Stimulated activated naive CD8-positive, alpha-beta T cell treated with anti-CD3 and anti-CD28 coated beads, Interleukin-15, Interleukin-2, amounts not matched to agents 100 ng/mL and 50 ng/mL, for 24 hours (primary cell): ENCODE measurements around the gene DEAF1.

Experiments
- H3K27ac Mint-ChIP-seq: one replicate; pipeline ENCODE4 v1.8.0; 2021; ENCODE audit warnings: mild to moderate bottlenecking, mixed read lengths
- H3K27me3 Mint-ChIP-seq: one replicate; pipeline ENCODE4 v1.8.0; 2021; ENCODE audit warnings: mixed read lengths
- H3K36me3 Mint-ChIP-seq: one replicate; pipeline ENCODE4 v1.8.0; 2021; ENCODE audit warnings: low read depth, mixed read lengths
- H3K4me1 Mint-ChIP-seq: one replicate; pipeline ENCODE4 v1.8.0; 2021; ENCODE audit warnings: low read depth, mixed read lengths
- H3K4me3 Mint-ChIP-seq: one replicate; pipeline ENCODE4 v1.8.0; 2021; ENCODE audit warnings: mild to moderate bottlenecking, mixed read lengths
- H3K9me3 Mint-ChIP-seq: one replicate; pipeline ENCODE4 v1.8.0; 2021; ENCODE audit warnings: mixed read lengths

DEAF1 gene

GRCh38 chr11:724778-725386 is 29.9 kb upstream of the DEAF1 start:
- peak overlapping the region; percentile 49 for H3K4me3 Mint-ChIP-seq
- peaks cover 10% of the 10 kb centered on the region for H3K27me3 Mint-ChIP-seq
- H3K36me3 Mint-ChIP-seq: no peaks in the 10 kb centered on the region
- peak overlapping the region; percentile 40 for H3K27ac Mint-ChIP-seq
- no peaks in the 10 kb centered on the region for H3K9me3 Mint-ChIP-seq
- H3K4me1 Mint-ChIP-seq: peaks cover 23% of the 10 kb centered on the region

- Mint-ChIP-seq H3K27ac (no peak overlapping the region), H3K4me1 (peaks cover 23% of the 10 kb centered on the region), H3K4me3 (peak overlapping the region; percentile 5), H3K36me3 (no peaks in the 10 kb centered on the region), H3K9me3 (no peaks in the 10 kb centered on the region), H3K27me3 (peaks cover 16% of the 10 kb centered on the region)
Observed at GRCh38 chr11:724049-724777, 29.2 kb upstream of the DEAF1 start.

GRCh38 chr11:723120-723883 is 28.3 kb upstream of the DEAF1 start:
- Mint-ChIP-seq H3K4me1 (peaks cover 23% of the 10 kb centered on the region), H3K9me3 (no peaks in the 10 kb centered on the region), H3K27me3 (peaks cover 18% of the 10 kb centered on the region), H3K36me3 (no peaks in the 10 kb centered on the region), H3K27ac (no peak overlapping the region), H3K4me3 (no peak overlapping the region)

- H3K27me3 Mint-ChIP-seq: peaks cover 18% of the 10 kb centered on the region
- H3K27ac Mint-ChIP-seq: no peak overlapping the region
- peaks cover 23% of the 10 kb centered on the region for H3K4me1 Mint-ChIP-seq
- no peak overlapping the region for H3K4me3 Mint-ChIP-seq
- H3K9me3 Mint-ChIP-seq: no peaks in the 10 kb centered on the region
- H3K36me3 Mint-ChIP-seq: no peaks in the 10 kb centered on the region
Observed at GRCh38 chr11:722346-722811, 27.4 kb upstream of the DEAF1 start.

GRCh38 chr11:721741-722345 is 26.8 kb upstream of the DEAF1 start:
- Mint-ChIP-seq H3K27ac (no peak overlapping the region), H3K27me3 (peaks cover 18% of the 10 kb centered on the region), H3K4me1 (peaks cover 22% of the 10 kb centered on the region), H3K4me3 (peak overlapping the region; percentile 52), H3K9me3 (no peaks in the 10 kb centered on the region), H3K36me3 (no peaks in the 10 kb centered on the region)

- Mint-ChIP-seq H3K4me1 (peaks cover 18% of the 10 kb centered on the region), H3K9me3 (no peaks in the 10 kb centered on the region), H3K36me3 (no peaks in the 10 kb centered on the region), H3K4me3 (peak overlapping the region; percentile 52), H3K27me3 (peaks cover 18% of the 10 kb centered on the region), H3K27ac (no peak overlapping the region)
Observed at GRCh38 chr11:721247-721740, 26.3 kb upstream of the DEAF1 start.

GRCh38 chr11:720642-721246 is 25.7 kb upstream of the DEAF1 start:
- H3K4me3 Mint-ChIP-seq: no peak overlapping the region
- H3K9me3 Mint-ChIP-seq: no peaks in the 10 kb centered on the region
- no peaks in the 10 kb centered on the region for H3K36me3 Mint-ChIP-seq
- H3K27me3 Mint-ChIP-seq: peaks cover 18% of the 10 kb centered on the region
- no peak overlapping the region for H3K27ac Mint-ChIP-seq
- H3K4me1 Mint-ChIP-seq: peaks cover 18% of the 10 kb centered on the region

GRCh38 chr11:720017-720641 is 25.1 kb upstream of the DEAF1 start:
- Mint-ChIP-seq H3K36me3 (no peaks in the 10 kb centered on the region), H3K4me1 (peaks cover 18% of the 10 kb centered on the region), H3K9me3 (no peaks in the 10 kb centered on the region), H3K27ac (no peak overlapping the region), H3K27me3 (peaks cover 15% of the 10 kb centered on the region), H3K4me3 (no peak overlapping the region)

- no peaks in the 10 kb centered on the region for H3K9me3 Mint-ChIP-seq
Observed at GRCh38 chr11:719214-720016, 24.4 kb upstream of the DEAF1 start.

GRCh38 chr11:714436-714835 is 19.4 kb upstream of the DEAF1 start:
- H3K4me3 Mint-ChIP-seq: no peak overlapping the region
- H3K27ac Mint-ChIP-seq: no peak overlapping the region
- H3K4me1 Mint-ChIP-seq: no peaks in the 10 kb centered on the region
- peaks cover 19% of the 10 kb centered on the region for H3K27me3 Mint-ChIP-seq
- no peaks in the 10 kb centered on the region for H3K9me3 Mint-ChIP-seq
- no peaks in the 10 kb centered on the region for H3K36me3 Mint-ChIP-seq

More at GRCh38 chr11:719214-720016, 24.4 kb upstream of the DEAF1 start:
- H3K36me3 Mint-ChIP-seq: no peaks in the 10 kb centered on the region
- no peak overlapping the region for H3K27ac Mint-ChIP-seq
- no peak overlapping the region for H3K4me3 Mint-ChIP-seq
- H3K27me3 Mint-ChIP-seq: peaks cover 19% of the 10 kb centered on the region
- H3K4me1 Mint-ChIP-seq: peaks cover 15% of the 10 kb centered on the region

GRCh38 chr11:709109-709997 is 14.3 kb upstream of the DEAF1 start:
- H3K4me3 Mint-ChIP-seq: no peak overlapping the region
- H3K27ac Mint-ChIP-seq: no peak overlapping the region
- no peaks in the 10 kb centered on the region for H3K36me3 Mint-ChIP-seq
- no peaks in the 10 kb centered on the region for H3K4me1 Mint-ChIP-seq
- no peaks in the 10 kb centered on the region for H3K9me3 Mint-ChIP-seq
- H3K27me3 Mint-ChIP-seq: peaks cover 14% of the 10 kb centered on the region

GRCh38 chr11:708511-708910 is 13.5 kb upstream of the DEAF1 start:
- Mint-ChIP-seq H3K9me3 (no peaks in the 10 kb centered on the region), H3K36me3 (no peaks in the 10 kb centered on the region), H3K4me3 (no peak overlapping the region), H3K27me3 (peaks cover 14% of the 10 kb centered on the region), H3K27ac (no peak overlapping the region), H3K4me1 (peaks cover 3% of the 10 kb centered on the region)
